Endometrium (tissue), 2 donors: ENCODE results near the gene RPL41.

Experiments
- FAIRE-seq: peaks from 2 replicates; lab custom pipeline; 2012; peaks lifted over from hg19 to GRCh38; lab: Jason Lieb, UNC
- donor health status: control.
- donor health status: control.

RPL41 gene

GRCh38 chr12:56127888-56128669 is 11.6 kb downstream of the RPL41 start, which contains the start of gene ESYT1:
ESYT1 (plus strand) TSS chr12:56128267; CDS start chr12:56128320, 53 bp downstream.
- peak; percentile 96 for FAIRE-seq

GRCh38 chr12:56128670-56129205 is 12.3 kb downstream of the RPL41 start:
- FAIRE-seq: no peak

- FAIRE-seq: no peak
Observed at GRCh38 chr12:56129206-56129941, 12.9 kb downstream of the RPL41 start.

GRCh38 chr12:56129942-56130495 is 13.6 kb downstream of the RPL41 start:
- no peak for FAIRE-seq

GRCh38 chr12:56130876-56131275 is 14.4 kb downstream of the RPL41 start:
- FAIRE-seq: no peak

GRCh38 chr12:56134897-56135296 is 18.5 kb downstream of the RPL41 start:
- no peak for FAIRE-seq

- FAIRE-seq: no peak
Observed at GRCh38 chr12:56137853-56138571, 21.6 kb downstream of the RPL41 start.

- FAIRE-seq: no peak
Observed at GRCh38 chr12:56141946-56142784, 25.7 kb downstream of the RPL41 start.

GRCh38 chr12:56143217-56143616 is 26.8 kb downstream of the RPL41 start:
- no peak for FAIRE-seq

- no peak for FAIRE-seq
Observed at GRCh38 chr12:56143870-56144269, 27.4 kb downstream of the RPL41 start.

GRCh38 chr12:56145217-56145616 is 28.8 kb downstream of the RPL41 start:
- FAIRE-seq: no peak

- peak; percentile 70 for FAIRE-seq
Observed at GRCh38 chr12:56146492-56147460, 30.3 kb downstream of the RPL41 start.

GRCh38 chr12:56150563-56150962 is 34.1 kb downstream of the RPL41 start:
- no peak for FAIRE-seq

GRCh38 chr12:56151672-56152131 is 35.3 kb downstream of the RPL41 start:
- FAIRE-seq: no peak

- FAIRE-seq: no peak
Observed at GRCh38 chr12:56152132-56152755, 35.8 kb downstream of the RPL41 start, which contains the start of gene MYL6B. MYL6B (plus strand) TSS chr12:56152587; CDS start chr12:56153919, 1,332 bp downstream.

GRCh38 chr12:56152756-56153677 is 36.6 kb downstream of the RPL41 start:
- FAIRE-seq: no peak

- no peak for FAIRE-seq
Observed at GRCh38 chr12:56153678-56154065, 37.2 kb downstream of the RPL41 start.

GRCh38 chr12:56154246-56154771 is 37.9 kb downstream of the RPL41 start:
- FAIRE-seq: no peak
